ENCODE results near the gene MREG.

Gene MREG

DNA sequence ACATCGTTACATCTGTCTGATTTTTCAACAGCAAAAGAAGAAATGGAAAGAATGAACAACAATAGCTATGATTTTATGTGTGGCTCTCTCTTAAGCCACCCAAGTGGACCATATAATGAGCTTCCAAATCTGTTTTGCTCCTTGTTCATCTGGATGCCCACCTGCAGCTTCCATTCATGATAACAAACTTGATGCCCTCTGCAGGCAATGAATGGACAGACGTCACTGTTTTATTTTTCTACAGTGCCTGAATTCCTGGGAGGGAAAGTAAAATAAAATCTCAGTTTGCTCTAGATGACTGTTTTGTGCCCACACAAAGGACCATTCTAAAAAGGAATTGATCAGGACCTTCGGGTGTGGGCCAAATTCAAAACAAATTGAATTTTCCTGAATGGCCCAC, 5.0 kb downstream of the MREG start:
- TF ChIP-seq, protein P1, sequence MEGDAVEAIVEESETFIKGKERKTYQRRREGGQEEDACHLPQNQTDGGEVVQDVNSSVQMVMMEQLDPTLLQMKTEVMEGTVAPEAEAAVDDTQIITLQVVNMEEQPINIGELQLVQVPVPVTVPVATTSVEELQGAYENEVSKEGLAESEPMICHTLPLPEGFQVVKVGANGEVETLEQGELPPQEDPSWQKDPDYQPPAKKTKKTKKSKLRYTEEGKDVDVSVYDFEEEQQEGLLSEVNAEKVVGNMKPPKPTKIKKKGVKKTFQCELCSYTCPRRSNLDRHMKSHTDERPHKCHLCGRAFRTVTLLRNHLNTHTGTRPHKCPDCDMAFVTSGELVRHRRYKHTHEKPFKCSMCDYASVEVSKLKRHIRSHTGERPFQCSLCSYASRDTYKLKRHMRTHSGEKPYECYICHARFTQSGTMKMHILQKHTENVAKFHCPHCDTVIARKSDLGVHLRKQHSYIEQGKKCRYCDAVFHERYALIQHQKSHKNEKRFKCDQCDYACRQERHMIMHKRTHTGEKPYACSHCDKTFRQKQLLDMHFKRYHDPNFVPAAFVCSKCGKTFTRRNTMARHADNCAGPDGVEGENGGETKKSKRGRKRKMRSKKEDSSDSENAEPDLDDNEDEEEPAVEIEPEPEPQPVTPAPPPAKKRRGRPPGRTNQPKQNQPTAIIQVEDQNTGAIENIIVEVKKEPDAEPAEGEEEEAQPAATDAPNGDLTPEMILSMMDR (IDR thresholded peaks at IDR 0.05), result no peak

DNA sequence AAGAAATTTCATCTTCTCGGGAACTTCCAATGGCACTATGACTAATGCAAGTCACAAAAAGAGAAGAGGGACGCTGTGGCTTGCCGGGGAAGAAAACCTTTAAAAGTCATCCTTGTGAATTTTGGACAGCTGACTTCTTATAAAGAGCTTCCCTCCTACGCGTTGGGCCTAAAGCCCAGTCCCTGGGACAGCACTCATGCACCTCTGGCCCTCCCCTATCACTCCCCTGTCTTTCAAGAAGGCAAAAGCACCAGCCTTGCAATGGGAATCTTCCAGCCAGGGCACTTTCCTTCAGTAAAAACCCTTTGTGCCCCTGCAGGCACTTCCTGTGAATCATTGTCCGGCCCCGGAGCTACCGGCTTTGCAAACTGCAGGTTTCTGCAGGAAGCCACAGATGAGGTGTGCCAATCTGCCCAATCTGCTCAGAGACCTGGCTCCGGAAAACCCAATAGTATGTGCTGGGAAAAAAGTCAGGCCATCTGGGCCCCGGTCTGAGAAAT, 7.1 kb downstream of the MREG start:
- TF ChIP-seq, protein P1 (IDR thresholded peaks at IDR 0.05), result no peak

DNA sequence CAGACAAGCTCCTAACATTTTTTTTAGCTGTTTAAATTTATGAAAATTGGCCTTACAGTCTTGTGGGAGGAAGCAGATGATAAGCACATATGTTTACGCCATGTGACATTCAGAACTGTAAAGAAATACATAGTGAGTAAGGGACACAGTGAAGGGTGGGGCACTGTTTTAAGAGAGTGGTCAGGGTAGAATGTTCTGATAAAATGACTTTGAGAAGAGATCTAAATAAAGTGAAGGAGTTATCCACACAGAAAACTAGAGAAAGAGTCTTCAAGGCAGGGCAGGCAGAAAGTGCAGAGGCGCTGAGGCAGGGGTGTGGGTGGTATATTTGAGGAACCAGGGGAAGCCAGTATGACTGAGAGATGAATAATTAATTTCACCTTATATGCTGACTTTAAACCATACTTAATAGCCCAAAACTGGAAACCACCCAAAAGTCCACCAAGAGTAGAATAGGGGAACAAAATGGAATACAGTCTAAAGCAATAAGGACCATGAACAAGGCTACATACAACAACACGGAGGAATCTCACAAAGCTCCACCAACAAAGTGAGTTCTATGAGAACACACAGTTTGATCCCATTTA, 8.6 kb downstream of the MREG start:
- TF ChIP-seq, protein P1 (IDR thresholded peaks at IDR 0.05), result no peak

DNA sequence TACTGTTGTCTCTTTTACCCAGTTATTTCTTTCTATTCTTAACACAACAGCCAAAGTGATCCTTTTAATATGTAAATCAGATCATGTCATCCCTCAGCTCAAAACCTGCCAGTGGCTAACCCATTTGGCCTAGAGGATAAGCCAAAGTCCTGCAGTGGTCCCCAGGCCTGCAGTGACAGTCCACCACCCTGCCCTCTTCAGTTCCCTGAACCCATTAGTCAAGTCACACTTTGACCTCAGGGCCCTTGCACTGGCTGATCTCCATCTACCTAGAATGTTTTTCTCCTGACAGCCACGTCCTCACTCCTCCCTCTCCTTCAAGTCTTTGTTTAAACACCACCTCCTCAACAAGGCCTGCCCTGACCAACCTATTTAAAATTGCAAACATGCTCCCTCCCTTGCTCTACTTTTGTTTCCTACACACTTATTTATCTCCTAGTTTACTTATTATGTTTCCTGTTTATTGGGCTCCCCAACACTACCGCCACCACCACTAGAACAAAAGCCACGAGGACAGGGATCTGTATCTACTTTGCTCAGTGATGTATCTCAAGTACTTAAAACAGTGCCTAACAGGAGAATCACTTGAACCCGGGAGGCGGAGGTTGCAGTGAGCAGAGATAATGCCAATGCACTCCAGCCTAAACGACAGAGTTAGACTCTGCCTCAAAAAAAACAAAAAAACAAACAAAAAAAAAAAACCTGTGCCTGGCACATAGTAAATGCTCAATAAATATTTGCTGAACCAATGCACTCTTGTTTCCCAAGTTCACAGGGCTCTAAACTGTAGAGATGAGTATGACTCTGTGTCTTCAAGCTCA, 9.3 kb downstream of the MREG start:
- TF ChIP-seq, protein P1 (IDR thresholded peaks at IDR 0.05), result no peak

DNA sequence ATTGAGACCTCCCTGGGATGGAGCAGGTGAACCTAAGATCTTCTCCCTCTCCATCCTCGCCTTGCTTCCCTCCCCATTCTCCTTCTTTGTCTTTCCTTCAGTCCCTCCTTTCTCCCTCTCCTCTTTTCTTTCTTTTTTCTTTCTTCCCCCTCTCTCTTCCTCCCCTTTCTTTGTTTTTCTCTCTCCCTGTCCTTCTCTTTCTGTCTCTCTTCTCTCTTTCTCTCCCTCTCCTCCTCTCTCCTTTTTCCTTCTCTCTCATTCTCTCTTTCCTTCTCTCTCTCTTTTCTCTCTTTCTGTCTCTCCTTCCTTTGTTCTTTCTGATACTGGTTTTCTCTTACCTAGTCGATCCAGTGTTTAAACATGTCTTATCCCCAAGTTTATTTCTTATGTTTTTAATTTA, 10.7 kb downstream of the MREG start:
- TF ChIP-seq, protein P1 (IDR thresholded peaks at IDR 0.05), result no peak

DNA sequence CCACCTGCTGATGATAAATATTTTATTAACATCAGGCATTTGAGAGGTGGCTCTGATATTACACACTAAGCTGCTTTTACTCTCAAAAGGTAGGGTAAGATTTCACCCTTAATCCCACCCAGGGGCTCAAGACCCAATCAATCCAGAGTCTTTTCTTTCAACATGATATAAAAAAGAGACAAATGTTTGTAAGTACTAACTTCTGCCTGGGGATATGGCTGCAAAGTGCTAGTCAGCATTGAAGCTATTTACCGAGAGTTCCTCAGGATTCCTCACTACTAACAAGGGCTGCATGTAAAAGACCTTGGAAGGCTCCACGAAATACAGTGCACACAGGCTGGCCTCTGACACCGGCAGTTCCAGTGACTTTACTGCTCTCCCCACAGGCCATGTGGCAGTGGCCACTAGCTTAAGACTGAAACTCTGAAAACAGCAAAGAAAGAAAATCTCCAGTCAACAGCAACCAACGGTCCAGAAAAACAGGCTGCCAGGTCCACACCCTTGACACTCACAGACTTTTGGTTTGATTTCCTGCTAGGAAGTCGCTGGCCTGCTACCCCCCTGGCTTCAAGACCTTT, 11.2 kb downstream of the MREG start:
- TF ChIP-seq, protein P1 (IDR thresholded peaks at IDR 0.05), result no peak

DNA sequence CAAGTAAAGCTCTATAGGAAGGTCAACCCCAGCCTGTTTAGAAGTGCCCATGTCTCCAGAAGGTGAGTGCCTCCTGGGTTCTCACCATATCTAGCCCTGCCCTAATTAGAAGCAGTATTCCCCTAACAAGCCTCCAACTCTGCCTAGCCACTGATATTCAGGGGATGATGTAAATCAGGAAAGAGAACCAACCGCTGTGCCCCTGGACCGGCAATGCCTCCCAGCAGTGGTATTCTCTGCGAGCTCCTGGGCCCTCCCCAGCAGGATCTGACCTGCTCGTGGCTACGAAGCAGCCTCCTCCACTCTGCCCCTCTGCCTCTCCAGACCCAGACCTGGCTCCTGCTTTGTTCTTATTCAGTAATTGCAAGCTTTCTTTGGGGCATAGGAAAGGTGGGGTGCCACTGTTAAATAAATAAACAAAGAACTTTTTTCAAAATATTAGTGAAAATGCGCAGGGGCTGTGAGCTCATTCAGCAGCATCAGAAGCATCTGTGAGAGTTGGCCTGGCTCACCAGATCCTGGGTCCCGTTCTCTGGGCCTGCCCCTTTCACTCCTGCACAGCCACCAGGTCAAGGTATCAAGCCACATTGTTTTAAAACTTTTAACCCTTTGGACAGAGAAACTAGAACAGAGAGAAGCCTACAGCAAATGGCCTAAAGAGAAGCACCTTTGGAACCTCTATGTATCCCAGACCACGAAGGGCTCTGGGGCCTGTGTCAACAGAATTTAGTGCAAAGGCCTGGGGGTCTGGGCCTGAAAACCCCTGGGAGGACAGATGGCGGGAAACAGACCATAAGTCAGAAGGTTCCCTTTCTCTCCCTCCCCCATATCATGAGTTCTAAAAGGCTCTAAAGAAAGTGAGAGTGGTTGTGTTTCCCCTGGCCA, 11.9 kb downstream of the MREG start:
- TF ChIP-seq, protein P1 (IDR thresholded peaks at IDR 0.05), result no peak

Data from LNCAP (cell line).